ENCODE results near the gene NKX6-2.

The NKX6-2 gene

DNA sequence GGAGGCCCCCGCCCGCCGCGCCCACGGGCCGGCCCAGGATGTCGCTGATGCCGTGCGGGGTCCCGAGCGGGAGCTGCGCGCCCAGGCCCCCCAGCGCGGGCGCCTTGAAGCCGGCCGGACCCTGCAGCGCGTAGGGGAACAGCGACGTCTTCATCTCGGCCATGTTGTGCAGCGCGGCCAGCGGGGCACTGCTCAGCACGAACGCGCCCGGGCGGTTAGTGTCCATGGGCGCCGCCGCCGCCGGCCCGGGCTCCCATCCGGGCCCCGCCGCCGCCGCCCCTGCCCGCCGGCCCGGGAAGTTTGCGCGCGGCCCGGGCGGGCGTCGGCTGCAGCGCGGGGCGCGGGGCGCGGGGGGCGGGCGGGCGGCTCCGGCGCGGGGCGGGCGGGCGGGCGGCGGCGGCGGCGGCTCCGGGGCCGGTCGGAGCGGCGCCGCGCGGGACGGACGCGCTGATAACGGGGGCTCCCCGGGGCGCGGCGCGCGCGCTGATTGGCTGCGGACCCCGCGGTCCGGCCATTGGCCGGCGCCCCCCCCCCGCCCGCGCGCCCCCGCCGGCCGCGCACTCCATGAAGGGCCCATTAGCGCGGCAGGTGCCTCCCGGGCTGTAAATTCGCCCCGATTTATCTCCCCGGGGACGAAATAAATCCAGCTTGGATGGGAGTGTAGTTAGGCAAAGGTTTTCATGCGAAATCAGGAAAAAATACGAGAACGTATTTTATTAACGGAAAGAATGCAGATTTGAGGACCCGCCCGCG lies at the start of gene NKX6-2:
Gene NKX6-2, minus strand, starts transcription at position 425 of the 753 bp plus-strand sequence. Its CDS starts 199 bp downstream, at position 226.
- Histone ChIP-seq H3K9me3 (ENCODE audit: severe bottlenecking) (no peaks in the 10 kb centered on the region), H3K27me3 (ENCODE audit: insufficient read depth, poor library complexity, severe bottlenecking) (peaks cover 65% of the 10 kb centered on the region), H3K27ac (ENCODE audit: poor library complexity, severe bottlenecking) (no peak within 1 kb of the TSS), H3K36me3 (ENCODE audit: low read depth) (no peaks in the 10 kb centered on the region), H3K4me1 (ENCODE audit: insufficient read depth, poor library complexity, severe bottlenecking) (no peaks in the 10 kb centered on the region), H3K4me3 (ENCODE audit: severe bottlenecking) (no peak within 1 kb of the TSS)
- no peak for TF ChIP-seq CTCF (IDR thresholded peaks at IDR 0.05; ENCODE audit: poor library complexity, severe bottlenecking)
- DNase-seq (ENCODE audit: low spot score) (no peak), ATAC-seq (ENCODE audit: low read depth) (no peak)

DNA sequence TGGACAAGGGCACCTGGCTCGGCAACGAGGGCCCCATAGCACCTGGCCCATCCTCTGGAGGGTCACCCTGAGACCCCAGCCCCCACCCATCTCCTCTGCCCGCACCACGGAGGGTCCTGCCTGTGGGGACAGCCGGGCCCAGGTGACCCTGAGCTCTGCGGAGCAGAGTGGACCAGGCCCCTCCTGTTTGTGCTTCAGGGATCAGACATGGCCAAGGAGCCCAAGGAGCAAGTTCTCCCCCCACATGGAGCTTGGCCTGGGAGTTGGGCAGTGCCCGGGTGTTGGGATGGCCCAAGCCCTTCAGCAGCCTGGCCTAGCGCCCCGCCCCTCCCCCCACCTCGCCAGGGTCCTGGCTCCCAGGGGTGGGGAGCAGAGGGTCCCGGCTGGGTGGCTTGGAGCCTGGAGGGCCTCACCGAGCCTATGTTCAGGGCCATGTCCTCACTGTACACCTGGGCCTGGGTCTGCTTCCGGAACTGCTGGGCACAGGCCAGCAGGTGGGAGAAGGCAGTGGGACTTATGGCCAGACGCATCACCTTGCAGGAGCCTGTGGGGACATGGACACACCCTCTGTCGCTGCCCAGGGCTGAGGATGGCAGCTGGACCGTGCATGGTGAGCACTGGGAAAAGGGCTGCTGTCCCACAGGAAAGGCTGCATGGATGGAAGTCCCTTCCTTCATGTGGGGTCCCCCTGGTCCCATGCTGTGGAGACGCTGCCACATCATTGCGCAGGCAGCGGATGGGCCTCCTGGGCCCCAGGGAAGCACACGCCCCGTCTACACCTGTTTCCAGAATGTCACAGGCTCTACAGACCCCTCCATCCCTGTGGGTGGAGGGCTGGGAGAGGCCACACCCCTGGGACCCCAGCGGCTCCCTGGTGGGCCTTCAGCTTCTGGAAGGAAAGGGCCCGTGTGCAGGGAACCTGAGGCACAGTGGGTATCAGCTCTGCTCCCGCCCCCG lies 49.2 kb upstream of the NKX6-2 start:
- peaks cover 45% of the 10 kb centered on the region for H3K27me3 ChIP-seq (ENCODE audit: insufficient read depth, poor library complexity, severe bottlenecking)
- DNase-seq (ENCODE audit: low spot score), result no peak
- no peaks in the 10 kb centered on the region for H3K9me3 ChIP-seq (ENCODE audit: severe bottlenecking)
- no peaks in the 10 kb centered on the region for H3K36me3 ChIP-seq (ENCODE audit: low read depth)
- no peak overlapping the region for H3K4me3 ChIP-seq (ENCODE audit: severe bottlenecking)
- no peak for ATAC-seq (ENCODE audit: low read depth)
- no peaks in the 10 kb centered on the region for H3K4me1 ChIP-seq (ENCODE audit: insufficient read depth, poor library complexity, severe bottlenecking)
- H3K27ac ChIP-seq (ENCODE audit: poor library complexity, severe bottlenecking), result no peak overlapping the region
- no peak for TF ChIP-seq CTCF (IDR thresholded peaks at IDR 0.05; ENCODE audit: poor library complexity, severe bottlenecking)

- Histone ChIP-seq H3K9me3 (ENCODE audit: severe bottlenecking) (no peaks in the 10 kb centered on the region), H3K27ac (ENCODE audit: poor library complexity, severe bottlenecking) (no peak overlapping the region), H3K4me3 (ENCODE audit: severe bottlenecking) (no peak overlapping the region), H3K4me1 (ENCODE audit: insufficient read depth, poor library complexity, severe bottlenecking) (no peaks in the 10 kb centered on the region), H3K27me3 (ENCODE audit: insufficient read depth, poor library complexity, severe bottlenecking) (peaks cover 54% of the 10 kb centered on the region), H3K36me3 (ENCODE audit: low read depth) (no peaks in the 10 kb centered on the region)
- TF ChIP-seq CTCF (IDR thresholded peaks at IDR 0.05; ENCODE audit: poor library complexity, severe bottlenecking), result no peak
- DNase-seq (ENCODE audit: low spot score) (no peak), ATAC-seq (ENCODE audit: low read depth) (no peak)
Measured at GRCh38 chr10:132834311-132834761, 48.4 kb upstream of the NKX6-2 start.

DNA sequence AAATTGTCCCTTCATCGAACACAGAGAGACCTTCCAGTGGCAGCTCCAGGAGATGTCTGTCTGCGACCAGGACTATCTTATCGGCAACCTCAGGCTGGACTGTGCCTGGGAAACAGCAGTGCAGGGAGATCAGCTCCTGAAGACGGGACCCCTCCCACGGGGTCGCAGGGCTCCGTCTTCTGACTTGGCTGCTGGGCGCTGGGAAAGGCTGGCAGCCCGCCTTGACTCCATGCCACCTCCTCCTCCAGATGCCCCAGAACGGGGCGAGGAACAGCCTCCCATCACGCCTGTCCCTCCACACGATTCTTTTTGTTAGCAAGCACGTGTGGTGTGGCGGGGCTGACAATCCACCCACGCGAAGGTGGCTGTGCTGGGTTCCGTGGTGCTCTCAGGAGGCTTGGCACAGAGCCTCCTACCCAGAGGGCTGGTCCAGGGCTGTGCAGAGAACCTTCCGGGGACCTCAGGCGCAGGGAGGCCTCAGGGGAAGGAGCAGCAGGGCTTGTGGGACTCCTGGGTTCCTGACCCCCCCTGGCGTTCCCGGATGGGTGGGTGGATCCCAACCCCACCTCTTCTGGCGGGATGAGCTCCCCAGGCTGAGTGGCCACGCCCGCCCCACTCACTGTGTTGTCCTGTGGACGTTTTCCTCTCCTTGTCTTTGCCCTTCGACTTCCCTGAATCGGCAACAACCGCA lies 47.6 kb upstream of the NKX6-2 start:
- ATAC-seq (ENCODE audit: low read depth) (no peak), DNase-seq (ENCODE audit: low spot score) (no peak)
- no peaks in the 10 kb centered on the region for H3K36me3 ChIP-seq (ENCODE audit: low read depth)
- H3K9me3 ChIP-seq (ENCODE audit: severe bottlenecking), result no peaks in the 10 kb centered on the region
- H3K27me3 ChIP-seq (ENCODE audit: insufficient read depth, poor library complexity, severe bottlenecking), result peaks cover 59% of the 10 kb centered on the region
- H3K27ac ChIP-seq (ENCODE audit: poor library complexity, severe bottlenecking), result no peak overlapping the region
- H3K4me1 ChIP-seq (ENCODE audit: insufficient read depth, poor library complexity, severe bottlenecking), result no peaks in the 10 kb centered on the region
- no peak for TF ChIP-seq CTCF (IDR thresholded peaks at IDR 0.05; ENCODE audit: poor library complexity, severe bottlenecking)
- no peak overlapping the region for H3K4me3 ChIP-seq (ENCODE audit: severe bottlenecking)
